Fibroblast of pulmonary artery (primary cell): ENCODE data around the gene CERS1.
"Not testable (repeated sequence)": the region's sequence is repeated elsewhere in the genome, so short reads cannot be mapped to it uniquely, and the experiment has no call there.

Experiments used
- DNase-seq: peaks from one replicate; pipeline ENCODE4 v3.0.0-alpha.2; 2010; ENCODE audit warnings: low read depth
- H3K4me3 ChIP-seq: replicated peaks from 2 replicates; pipeline ENCODE4 v1.5.1; 2011; ENCODE audit warnings: low read depth, mild to moderate bottlenecking, control low read depth, low read length, moderate library complexity
- TF ChIP-seq, protein P1 (sequence below): IDR thresholded peaks from 2 replicates; pipeline ENCODE4 v1.5.1; 2011; ENCODE audit warnings: mild to moderate bottlenecking, control low read depth, low read length, inconsistent platforms; ENCODE audit errors: missing control alignments

The CERS1 gene

GRCh38 chr19:18919086-18919899 is 23.3 kb upstream of the CERS1 start, which contains the start of the genes COPE and DDX49:
Gene COPE, minus strand, starts transcription at chr19:18919387. Its CDS starts 39 bp downstream, at chr19:18919348.
Gene DDX49, plus strand, starts transcription at chr19:18919715. Its CDS starts 27 bp downstream, at chr19:18919742.
- TF ChIP-seq, protein P1, sequence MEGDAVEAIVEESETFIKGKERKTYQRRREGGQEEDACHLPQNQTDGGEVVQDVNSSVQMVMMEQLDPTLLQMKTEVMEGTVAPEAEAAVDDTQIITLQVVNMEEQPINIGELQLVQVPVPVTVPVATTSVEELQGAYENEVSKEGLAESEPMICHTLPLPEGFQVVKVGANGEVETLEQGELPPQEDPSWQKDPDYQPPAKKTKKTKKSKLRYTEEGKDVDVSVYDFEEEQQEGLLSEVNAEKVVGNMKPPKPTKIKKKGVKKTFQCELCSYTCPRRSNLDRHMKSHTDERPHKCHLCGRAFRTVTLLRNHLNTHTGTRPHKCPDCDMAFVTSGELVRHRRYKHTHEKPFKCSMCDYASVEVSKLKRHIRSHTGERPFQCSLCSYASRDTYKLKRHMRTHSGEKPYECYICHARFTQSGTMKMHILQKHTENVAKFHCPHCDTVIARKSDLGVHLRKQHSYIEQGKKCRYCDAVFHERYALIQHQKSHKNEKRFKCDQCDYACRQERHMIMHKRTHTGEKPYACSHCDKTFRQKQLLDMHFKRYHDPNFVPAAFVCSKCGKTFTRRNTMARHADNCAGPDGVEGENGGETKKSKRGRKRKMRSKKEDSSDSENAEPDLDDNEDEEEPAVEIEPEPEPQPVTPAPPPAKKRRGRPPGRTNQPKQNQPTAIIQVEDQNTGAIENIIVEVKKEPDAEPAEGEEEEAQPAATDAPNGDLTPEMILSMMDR = no peak

GRCh38 chr19:18917593-18917992 is 21.6 kb upstream of the CERS1 start:
- not testable (repeated sequence) for DNase-seq, H3K4me3 ChIP-seq

More at GRCh38 chr19:18919086-18919899, 23.3 kb upstream of the CERS1 start, which contains the start of the genes COPE and DDX49:
- H3K4me3 ChIP-seq = peak within 1 kb of the TSS; percentile 100
- DNase-seq = peak; percentile 100

DNA sequence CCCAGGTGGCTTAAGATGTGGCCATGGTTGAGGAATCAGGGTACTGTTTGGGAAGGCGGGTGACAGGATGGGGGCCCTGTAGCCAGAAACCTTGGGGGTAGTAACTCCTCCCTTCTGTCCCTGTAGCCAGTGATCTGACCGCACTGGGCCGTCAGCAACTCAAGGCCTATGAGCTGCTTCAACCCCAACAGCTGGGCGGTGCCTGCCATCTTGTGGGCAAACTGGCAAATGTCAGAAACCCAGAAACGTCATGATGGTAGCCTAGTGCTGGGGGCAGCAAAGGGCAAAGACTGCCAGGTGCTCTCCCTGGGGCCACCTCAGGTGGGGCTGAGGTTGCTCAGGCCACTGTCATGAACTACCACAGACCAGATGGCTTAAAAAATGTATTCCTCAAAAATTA is 19.7 kb upstream of the CERS1 start:
- no peak overlapping the region for H3K4me3 ChIP-seq
- peak; percentile 56 for DNase-seq
- TF ChIP-seq, protein P1 = peak; percentile 29

DNA sequence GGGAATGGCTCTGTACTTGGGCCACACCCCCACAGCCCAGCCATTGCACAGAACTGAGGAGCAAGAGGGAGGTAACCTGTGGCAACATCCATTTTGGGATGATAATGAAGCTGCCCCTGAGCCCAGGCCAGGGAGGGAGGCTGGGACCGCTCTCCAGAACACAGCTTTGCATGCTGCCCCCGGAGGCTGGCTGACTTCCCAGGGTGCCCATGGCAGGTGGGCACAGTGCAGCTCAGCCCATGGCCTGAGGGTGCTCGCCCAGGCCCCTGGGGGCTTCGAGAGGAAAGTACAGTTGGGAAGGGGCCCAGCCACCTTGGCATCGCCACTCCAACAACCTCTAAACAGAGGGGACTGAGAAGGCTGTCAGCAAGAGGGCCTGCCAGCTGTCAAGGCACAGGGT is 17.5 kb upstream of the CERS1 start:
- TF ChIP-seq, protein P1 = no peak
- DNase-seq = no peak
- no peak overlapping the region for H3K4me3 ChIP-seq

- H3K4me3 ChIP-seq = no peak overlapping the region
- DNase-seq = no peak
- TF ChIP-seq, protein P1 = no peak
Observed at GRCh38 chr19:18912933-18913332, 17.0 kb upstream of the CERS1 start.

GRCh38 chr19:18910801-18911436 is 15.0 kb upstream of the CERS1 start:
- DNase-seq = no peak
- TF ChIP-seq, protein P1 = no peak
- H3K4me3 ChIP-seq = no peak overlapping the region

DNA sequence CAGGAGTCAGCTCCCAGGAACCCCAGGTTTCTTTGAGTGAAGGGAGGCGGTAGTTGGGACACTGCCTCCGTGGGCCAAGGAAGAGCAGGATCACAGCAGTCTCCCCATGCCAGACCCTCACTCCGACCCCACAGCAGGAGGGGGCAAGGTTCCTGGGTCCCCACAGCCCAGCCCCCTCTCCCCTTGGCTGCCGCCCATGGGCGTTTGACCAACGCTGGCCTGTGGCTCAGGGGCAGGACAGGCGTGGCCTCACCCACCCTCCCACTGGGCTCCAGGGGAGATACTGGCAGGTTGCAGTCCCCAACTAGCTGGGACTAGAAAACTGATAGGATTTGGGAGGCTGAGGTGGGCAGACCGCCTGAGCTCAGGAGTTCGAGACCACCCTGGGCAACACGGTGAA is 14.1 kb upstream of the CERS1 start:
- H3K4me3 ChIP-seq = no peak overlapping the region
- TF ChIP-seq, protein P1 = no peak
- no peak for DNase-seq
